HG02973 (cell line): Measurements from ENCODE around the gene TOP2A.

Source experiments
- ATAC-seq: cut with Tn5 transposase; IDR thresholded peaks from one replicate; pipeline ENCODE4 v1.9.1; 2021; ENCODE audit warnings: moderate library complexity; ENCODE audit not compliant: unreplicated experiment

TOP2A gene

DNA sequence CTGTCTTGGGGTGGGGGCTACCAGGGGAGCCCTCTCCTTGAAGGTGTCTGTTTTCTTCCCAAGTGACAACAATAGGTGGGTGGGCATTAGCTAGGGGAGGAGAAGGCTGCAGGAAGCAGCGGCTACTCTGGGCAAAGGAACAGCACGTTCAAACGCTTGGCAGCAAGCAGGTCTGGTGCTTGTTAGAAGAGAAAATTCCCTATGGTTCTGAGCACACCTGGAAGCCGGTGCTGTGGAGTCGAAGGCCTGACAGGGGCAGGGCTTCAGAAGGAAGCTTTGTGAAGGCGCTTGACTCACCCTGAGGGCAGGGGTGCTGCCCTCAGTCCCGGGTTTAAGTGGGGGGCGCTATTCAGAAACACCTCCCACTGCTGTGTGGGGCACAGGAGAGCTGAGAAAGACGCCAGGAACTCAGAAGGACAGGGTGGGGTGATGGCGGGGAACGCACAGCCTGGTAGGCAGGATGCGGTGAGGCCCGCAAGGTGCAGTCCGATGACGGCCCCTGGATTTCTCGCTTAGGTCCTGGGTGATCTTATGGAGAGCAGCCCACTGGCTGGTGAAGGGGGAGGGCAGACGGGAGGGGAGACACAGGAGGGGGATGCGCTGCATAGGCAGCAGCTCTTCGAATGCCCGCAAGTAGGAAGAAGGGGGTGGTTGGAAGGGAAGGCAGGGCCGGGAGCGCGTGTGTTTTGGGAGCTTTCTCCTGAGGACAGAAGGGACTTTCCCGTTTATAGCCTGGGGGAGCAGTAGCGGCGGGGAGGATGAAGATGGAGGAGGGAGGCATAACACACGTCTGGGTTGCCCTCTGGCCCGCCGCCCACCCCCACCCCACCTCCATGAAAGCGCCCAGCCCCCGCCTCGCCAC, 56.4 kb downstream of the TOP2A start:
- ATAC-seq = no peak

DNA sequence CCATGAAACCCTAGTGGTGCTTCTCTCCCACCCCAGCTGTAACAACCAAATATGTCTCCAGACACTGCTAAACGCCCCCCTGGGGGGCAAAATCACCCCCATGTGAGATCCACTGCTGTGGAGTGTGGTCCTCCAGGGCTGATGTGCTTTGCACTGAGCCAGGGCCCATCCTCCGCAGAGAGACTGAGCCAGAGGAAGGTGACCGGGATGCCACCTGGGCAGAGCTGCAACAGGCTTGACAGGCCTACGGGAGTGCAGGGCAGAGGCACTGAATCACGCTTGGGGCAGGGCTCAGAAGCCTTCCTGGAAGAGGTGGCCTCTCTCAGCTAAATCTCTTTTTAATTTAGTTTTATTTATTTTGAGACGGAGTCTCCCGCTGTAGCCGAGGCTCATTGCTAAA, 57.6 kb downstream of the TOP2A start:
- no peak for ATAC-seq

DNA sequence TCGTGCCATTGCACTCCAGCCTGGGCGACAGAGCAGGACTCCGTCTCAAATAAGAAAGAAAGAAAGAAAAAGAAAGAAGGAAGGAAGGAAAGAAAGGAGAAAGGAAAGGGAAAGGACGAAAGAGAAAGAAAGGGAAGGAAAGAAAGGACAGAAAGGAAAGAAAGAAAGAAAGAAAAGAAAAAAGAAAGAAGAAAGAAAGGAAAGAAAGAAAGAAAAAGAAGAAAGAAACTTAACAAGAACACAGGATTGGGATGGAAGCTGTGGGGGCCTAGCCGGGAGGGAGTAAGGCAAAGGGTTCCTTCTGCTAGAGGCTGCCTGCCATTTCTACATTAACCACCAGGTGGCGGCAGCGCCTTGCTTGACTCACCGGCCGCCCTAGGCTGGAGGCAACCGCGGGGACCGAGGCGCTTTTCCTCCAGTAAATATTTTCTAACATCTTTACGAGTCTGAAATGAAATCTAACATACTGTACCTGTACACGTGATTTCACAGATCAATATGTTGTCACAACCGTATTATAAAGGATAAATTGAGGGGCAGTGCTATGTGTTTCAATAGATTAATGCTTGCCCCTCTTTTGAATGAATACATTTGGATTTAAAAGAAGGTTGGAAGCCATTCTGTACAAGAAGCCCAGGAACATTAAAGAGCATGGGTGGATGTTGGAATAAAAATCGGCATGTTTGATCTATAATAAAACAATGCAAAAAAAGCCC, 59.2 kb downstream of the TOP2A start:
- no peak for ATAC-seq

DNA sequence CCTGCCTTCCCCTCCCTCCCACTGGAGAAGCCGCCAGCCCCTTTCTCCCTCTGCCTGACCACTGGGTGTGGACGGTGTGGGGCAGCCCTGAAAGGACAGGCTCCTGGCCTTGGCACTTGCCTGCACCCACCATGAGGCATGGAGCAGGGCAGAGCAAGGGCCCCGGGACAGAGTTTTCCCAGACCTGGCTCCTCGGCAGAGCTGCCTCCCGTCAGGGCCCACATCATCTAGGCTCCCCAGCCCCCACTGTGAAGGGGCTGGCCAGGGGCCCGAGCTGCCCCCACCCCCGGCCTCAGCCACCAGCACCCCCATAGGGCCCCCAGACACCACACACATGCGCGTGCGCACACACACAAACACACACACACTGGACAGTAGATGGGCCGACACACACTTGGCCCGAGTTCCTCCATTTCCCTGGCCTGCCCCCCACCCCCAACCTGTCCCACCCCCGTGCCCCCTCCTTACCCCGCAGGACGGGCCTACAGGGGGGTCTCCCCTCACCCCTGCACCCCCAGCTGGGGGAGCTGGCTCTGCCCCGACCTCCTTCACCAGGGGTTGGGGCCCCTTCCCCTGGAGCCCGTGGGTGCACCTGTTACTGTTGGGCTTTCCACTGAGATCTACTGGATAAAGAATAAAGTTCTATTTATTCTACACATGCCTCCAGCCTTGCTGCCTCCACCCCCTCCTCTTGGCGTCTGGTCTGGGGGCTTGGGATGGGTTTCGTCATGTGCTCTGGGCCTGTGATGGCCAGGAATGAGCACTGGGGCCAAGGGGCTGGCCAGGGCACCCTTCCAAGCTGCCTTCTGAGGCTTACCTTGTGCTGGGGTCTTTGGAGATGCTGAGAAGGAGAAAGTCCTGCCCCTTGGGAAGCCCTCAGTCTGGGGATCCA, 60.5 kb downstream of the TOP2A start:
- no peak for ATAC-seq

DNA sequence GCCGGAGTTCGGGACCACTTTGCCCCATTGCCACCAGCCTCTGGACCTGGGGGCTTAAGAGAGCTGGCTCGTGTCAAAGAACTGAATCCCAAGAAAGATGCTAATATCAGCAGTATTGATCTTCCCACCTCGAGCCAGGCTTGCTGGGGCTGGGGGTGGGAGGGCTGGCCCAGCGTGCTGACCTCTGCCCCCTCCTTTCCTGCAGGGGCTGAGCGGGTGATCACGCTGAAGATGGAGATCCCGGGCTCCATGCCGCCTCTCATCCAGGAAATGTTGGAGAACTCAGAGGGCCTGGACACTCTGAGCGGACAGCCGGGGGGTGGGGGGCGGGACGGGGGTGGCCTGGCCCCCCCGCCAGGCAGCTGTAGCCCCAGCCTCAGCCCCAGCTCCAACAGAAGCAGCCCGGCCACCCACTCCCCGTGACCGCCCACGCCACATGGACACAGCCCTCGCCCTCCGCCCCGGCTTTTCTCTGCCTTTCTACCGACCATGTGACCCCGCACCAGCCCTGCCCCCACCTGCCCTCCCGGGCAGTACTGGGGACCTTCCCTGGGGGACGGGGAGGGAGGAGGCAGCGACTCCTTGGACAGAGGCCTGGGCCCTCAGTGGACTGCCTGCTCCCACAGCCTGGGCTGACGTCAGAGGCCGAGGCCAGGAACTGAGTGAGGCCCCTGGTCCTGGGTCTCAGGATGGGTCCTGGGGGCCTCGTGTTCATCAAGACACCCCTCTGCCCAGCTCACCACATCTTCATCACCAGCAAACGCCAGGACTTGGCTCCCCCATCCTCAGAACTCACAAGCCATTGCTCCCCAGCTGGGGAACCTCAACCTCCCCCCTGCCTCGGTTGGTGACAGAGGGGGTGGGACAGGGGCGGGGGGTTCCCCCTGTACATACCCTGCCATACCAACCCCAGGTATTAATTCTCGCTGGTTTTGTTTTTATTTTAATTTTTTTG, 61.6 kb downstream of the TOP2A start:
- no peak for ATAC-seq

DNA sequence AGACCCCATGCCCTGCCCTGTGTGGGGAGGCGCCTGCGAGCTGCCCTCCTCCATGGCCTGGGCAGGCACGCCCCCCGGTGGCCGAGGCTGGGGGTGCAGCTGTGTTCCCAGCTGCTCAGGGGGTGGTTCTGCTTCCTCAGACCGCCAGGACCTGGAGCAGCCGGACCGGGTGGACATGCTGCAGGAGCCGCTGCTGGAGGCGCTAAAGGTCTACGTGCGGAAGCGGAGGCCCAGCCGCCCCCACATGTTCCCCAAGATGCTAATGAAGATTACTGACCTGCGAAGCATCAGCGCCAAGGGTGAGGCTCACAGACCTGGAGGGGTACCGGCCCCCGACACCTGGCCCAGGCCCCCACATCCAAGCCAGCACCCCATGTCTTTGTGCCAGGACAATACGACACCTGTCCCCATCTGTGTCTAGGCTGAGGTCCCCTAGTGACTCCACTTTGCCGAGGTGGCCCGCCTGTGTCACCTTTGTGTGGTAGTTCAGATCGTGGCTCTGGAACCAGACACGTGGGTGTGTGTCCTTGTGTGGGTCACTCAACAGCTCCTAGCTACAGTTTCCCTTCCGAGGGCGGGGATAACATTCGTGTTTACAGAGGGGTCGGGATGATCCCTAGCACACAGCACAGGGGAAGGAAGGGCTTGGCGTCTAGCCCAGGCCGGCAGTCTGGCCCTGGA, 62.4 kb downstream of the TOP2A start:
- ATAC-seq = no peak

DNA sequence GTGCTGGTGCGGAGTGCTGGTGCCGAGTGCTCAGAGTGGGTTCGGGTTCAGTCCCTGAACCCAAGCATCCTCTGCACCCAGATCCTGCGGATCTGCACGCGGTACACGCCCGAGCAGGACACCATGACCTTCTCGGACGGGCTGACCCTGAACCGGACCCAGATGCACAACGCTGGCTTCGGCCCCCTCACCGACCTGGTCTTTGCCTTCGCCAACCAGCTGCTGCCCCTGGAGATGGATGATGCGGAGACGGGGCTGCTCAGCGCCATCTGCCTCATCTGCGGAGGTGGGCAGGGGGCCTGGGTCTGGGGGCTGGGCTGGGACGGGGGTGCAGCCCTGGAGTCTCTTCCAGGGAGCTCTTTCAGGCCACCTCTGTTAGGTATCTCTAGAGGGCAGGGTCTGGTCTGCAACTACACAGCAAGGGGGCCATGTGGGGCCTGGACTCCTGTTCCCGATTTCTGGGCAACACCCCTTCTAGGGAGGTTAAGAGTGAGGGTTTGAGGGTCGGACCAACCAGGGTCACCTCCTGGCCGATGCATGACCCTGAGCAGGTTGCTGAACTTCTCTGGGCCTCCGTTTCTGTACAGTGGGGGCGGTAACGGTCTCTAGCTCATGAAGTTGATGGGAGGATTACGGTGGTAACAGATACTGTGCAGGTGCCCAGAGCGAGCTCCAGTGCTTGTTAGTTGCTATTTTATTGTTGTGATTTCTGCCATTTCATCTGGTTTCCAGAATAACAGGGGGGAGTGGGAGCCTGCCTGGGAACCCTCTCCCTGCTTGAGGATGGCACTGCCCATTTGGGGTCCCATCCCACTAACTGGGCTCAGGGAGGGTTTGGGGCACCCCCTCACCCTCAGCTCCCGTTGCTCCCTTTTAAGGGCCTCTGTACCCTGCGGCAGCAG, 63.2 kb downstream of the TOP2A start:
- no peak for ATAC-seq

DNA sequence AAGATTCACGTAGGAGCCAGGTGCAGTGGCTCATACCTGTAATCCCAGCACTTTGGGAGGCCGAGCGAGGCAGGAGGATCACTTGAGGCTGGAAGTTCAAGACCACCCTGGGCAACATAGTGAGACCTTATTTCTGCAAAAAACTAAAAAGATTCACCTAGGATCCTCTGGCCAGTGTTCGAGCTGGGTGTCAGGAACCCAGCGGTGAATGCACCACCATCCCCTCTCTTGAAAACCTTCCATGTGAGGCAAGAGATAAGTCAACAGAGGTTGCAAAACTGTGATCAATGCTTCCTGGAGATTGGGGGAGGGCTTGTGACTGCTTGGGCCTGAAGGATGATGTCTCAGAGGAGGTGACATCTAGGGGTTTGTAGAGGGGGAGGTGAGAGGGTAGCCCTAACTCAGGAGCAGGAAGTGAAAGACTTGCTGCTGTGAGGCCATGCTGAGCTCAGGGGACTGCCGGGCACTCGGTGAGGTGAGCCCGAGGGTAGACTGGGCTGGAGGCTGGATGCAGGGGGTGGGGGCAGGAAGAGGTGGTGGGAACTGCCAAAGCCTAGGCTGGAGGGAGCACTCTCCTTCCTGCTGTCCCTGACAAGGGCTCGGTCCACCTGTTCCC, 64.8 kb downstream of the TOP2A start:
- no peak for ATAC-seq

DNA sequence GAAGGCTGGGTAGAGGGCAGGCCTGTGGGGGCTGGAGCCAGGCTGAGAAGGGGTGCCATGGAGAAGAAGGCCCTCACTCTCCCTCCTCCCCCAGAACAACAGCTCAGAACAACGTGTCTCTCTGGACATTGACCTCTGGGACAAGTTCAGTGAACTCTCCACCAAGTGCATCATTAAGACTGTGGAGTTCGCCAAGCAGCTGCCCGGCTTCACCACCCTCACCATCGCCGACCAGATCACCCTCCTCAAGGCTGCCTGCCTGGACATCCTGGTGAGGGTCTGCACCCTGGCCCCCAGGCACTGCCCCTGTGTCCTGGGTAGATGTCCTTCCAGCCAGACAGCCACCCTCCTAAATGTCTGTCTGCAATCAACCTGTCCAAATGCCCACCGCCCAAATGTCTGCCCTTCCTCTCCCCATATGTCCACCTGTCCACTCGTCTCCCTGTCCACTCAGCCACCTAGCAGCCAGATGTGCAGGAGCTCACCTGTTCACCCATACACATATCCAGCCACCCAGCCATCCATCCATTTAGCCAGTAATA, 65.4 kb downstream of the TOP2A start:
- no peak for ATAC-seq

DNA sequence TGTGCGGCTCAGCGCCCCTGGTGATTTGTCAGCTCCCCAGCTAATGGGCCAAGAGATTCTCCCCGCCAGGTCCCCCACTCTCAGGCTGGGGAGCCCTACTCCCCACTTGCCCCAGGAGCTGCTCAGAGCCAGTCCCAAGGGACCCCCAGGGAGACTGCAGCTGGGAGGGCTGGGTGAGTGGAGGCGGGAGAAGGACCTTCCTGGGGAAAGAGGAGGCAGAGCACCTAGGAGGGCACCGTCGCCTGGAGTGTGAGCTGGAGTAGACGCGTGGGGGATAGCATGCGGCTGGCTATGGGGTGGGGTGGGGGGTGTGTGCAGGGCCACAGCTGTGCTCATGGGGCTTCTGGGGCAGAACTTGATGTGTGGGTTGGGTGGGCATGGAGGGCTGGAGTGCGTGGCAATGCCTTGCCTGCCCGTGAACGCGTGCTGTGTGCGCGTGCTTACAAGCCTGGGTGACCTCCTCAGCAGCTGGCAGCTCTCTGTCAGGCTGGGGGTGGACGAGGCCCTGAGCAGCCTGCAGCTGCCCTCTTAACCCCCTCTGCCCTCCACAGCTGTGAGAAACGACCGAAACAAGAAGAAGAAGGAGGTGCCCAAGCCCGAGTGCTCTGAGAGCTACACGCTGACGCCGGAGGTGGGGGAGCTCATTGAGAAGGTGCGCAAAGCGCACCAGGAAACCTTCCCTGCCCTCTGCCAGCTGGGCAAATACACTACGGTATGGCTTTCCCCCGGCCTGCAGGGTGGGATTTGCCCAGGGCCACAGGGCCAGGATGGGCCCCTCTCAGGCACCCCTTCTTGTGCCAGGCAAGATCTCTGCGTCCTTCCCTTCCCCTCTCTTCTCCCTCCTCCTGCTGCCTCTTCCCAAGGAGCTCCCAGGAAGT, 66.1 kb downstream of the TOP2A start:
- ATAC-seq = no peak

DNA sequence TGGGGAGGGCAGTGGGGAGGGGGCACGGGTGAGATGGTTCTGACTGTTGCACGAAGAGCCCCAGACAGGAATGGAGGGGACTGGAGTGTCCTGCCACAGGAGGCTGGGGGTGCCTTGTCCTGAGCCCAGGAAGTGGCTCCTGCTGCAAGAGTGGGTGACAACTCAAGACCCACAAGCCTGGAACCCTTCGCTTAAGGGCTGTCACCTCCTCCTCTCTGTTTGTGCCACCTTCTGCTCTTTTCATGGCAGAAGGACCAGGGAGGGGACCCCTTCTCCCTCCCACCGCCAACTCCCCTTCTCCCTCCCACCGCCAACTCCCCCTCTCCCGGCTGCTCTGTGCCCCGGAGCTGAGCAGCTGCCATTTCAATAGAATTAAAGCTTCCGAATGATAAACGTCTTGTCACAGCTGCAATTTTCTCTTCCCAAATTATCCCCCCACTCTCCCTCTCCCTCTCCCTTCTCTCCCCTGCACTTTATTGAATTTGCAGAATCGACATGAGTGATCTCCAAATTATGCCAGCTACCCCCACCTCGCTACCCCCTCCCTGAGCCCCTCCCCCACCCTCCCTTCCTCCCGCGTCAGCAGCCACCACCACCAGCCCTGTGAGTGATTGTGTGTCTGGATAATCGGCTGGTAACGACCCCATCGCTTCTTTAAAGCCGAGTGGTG, 66.9 kb downstream of the TOP2A start:
- no peak for ATAC-seq

DNA sequence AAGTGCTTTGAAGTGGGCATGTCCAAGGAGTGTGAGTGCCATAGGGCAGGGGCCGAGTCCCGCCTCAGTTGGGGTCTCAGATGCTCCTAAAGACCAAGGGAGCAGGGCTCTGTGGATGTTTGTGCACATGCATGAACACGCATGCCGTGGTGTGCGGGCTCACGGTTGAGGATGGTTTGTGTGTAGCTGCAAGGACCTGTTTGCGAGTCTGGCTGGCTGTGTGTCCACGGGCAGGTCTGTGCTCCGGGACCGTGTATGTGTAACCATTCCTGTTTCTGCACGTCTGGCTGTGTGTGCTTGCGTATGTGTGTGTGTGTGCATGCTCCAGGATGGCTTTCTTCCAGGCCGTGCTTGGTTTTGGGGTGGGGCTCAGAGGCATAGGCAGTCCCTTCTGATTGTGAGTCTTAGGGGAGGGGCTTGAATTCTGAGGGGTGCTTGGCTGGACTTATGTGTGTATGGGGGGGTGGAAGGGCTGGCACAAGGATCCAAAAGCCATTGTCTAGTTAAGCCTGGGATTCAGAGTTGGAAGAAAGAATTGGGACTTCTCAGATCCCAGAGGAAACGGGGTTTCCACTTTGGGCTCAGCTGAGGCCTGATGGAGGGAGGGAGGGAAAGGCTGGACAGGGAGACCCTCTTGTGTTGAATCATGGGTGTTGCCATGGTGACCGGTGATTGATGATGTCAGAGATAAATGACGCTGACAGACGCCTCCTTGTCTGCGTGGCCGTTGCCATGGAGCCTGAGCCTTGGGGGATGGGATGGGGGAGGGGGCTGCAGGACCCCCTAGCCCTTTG, 67.6 kb downstream of the TOP2A start:
- no peak for ATAC-seq

DNA sequence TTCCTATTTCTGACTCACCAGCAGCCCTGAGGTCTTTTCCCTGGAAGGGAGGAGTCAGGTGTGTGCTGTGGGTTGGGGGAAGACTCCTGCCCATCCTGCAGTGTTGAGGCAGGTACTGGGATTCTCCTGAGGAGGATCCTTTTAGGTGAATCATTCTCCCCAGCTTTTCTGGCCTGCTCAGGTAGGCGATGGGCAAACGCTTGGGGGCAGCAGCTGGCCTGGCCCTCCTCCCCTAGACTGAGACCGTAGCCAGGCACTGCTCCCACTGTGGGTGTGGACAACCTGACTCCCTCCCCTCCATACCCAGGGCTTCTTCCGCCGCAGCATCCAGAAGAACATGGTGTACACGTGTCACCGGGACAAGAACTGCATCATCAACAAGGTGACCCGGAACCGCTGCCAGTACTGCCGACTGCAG, 68.2 kb downstream of the TOP2A start:
- ATAC-seq = no peak

DNA sequence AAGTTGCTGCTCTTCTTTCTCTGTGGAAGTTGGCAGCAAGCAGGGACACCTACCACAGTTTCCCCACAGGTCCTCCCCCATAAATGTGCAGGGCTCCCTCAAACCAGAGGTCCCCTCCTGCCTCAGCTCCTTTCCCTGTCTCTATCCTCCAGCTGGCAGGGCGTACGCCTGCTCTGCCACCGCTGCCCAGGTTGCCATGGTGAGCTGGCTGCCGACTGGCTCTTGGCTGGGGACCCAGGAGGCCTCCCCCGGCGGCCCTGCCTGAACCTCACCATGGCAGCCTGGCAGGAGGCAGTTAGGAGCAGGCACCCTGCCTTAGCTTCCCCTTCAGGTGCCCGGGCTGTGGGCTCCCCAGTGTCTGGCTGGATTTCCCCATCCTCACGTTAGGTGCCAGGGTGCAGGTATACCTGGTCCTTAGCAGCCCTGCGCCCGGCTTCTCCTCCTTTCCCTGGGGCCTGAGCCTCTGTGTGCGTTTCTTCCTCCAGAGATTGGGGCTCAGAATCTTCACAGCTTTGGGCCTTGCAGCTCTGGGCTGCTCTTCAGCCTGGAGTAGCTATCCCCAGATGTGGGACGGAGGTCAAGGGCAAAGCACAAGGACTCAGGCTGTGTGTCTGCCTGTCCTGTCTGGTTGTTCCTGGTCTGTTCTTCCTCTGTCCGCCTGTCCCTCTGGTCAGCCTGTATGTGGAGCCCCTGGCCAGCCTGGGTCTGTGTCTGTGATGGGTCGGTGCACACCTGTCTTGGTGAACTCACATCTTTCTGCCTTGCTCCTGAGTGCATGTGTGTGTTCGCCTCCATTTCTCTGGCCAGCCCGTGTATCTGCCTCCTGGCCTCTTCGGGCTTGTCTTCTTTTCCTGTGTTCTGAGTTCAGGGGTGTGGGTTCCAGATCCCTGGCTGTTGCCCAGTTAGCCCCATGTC, 68.9 kb downstream of the TOP2A start:
- ATAC-seq = no peak

DNA sequence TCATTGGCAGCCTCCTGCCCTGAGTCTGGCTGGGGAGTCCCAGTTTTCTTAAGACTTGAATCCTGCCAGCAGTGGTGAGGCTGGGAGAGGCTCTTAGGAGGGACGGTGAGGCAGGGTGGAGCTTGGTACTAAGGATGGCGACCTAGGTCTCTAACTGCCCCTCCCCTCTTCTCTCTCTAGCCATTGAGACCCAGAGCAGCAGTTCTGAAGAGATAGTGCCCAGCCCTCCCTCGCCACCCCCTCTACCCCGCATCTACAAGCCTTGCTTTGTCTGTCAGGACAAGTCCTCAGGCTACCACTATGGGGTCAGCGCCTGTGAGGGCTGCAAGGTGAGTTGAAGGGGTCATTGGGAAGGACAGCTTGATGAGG, 69.6 kb downstream of the TOP2A start:
- no peak for ATAC-seq
